AG08395 (cell line): ENCODE measurements around the gene C18orf32.
"Not testable (repeated sequence)": the region's sequence is repeated elsewhere in the genome, so short reads cannot be mapped to it uniquely, and the experiment has no call there.

Source experiments
- DNase-seq: peaks from one replicate; pipeline ENCODE4 v3.0.0; 2012; ENCODE audit warnings: mixed read lengths, low spot score

The C18orf32 gene

DNA sequence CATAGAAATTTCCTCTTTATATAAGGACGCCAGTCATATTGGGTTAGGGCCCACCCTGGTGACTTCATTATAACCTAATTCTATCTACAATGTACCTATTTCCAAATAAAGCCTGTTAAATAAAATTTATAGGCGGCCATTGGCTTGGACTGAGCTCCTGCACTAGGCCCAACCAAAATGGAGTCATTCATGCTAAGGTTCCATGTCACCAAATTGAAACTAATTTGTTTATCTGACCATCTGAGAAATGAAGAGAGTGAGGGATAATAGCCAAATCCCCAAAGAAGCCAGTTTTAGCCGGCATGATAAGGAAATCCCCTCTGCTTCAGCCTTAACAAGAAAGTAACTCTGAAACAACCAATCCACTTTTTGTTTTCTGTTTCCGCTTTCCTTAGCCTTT, 19.4 kb downstream of the C18orf32 start:
- DNase-seq, result no peak

DNA sequence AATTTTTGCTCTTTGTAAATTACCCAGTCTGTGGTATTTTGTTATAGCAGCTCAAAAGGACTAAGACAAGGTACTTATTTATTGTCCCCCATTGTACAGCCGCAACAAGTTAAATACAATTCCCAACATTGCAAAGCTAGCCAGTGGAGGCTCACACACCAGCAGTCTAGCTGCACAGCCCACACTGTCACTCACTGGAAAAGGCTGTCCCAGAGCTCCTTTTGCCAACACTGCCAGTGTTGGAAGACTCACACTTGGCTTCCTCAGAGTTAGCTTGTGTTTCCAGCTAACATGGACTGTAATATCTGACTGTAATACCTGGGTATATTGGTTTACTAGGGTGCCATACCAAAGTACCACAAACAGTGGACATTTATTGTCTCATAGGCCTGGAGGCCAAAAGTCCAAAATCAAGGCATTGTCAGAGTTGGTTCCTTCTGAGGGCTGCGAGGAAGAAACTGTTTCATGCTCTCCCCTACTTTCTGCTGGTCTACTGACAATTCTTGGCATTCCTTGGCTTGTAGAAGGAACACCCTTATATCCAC, 19.9 kb downstream of the C18orf32 start:
- no peak for DNase-seq

DNA sequence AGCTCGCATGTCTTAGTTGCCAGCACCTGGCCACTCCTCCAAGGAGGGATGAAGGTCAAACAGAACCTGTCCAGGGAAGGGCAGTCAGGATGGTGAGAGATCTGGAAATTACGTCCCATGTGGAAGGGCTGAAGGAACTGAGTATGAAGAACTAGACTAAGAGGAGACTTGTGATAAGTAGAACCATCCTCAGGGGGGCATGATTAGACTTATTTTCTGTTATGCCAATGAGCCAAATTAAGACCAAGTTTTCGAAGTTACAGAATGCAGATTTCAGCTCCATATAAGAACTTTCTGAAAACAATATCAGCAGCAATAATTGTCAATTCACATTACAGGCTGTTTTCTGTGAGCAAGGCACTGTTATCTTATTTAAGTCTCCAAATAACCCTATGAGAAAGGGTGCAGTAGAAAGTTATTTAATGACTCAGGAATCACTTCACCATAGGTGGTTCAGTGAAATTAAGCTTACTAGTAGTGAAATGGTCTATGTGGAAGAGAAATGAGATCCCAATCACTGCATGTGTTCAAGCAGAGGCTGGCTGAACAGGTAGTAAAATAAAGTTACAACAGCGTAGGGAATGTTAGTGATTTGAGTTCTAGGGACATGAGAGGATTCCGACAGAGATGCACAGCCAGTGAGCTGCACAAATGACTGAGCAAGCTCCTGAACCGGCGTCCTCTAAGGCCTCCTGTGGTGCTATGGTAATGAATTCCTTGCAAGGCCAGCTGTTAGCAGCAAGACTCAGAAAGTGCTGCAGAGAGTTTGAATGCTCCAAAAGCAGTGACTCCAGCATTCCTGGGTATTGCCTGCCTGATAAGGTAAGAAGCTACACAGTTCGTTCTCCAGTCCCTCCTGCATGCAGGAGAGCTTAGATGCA, 22.1 kb downstream of the C18orf32 start:
- DNase-seq, result no peak

DNA sequence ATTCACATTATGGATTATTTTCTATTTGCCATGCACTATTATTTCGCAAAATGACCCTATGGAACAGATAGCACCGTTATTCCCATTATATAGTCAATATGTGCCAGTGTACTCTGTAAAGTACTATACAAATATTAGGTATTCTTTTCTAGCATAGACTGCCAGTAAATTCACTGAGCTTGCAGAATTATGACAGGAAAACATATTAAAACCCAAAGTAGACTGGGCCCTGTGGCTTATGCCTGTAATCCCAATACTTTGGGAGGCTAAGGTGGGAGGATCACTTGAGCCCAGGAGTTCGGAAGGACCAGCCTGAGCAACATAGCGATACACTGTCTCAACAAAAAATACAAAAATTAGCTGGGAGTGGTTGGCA, 25.4 kb downstream of the C18orf32 start:
- no peak for DNase-seq

DNA sequence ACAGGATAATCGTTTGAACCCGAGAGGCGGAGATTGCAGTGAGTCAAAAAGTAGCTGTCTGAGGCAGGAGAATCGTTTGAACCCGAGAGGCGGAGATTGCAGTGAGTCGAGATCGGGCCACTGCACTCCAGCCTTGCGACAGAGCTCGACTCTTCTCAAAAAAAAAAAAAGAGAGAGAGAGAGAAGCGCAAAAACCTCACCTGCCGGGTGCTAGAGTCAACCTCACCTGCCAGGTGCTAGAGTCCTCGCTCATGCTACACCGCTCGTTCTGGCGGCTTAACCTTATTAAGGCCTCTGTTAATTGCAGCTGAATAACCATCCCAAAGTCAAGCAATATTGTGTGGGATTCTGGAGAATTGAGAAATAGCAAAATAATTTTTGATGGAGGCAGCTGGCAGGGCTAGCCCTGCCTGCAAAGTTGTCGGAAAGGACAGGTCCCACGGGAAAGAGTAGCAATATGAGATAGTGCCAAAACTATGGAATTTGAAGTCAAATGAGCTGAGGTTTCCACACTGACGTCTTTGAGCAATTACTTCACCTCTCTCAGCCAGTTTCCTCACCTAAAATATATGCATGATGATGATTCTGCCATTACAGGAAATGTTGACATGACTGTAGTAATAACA, 25.9 kb downstream of the C18orf32 start:
- DNase-seq, result no peak

DNA sequence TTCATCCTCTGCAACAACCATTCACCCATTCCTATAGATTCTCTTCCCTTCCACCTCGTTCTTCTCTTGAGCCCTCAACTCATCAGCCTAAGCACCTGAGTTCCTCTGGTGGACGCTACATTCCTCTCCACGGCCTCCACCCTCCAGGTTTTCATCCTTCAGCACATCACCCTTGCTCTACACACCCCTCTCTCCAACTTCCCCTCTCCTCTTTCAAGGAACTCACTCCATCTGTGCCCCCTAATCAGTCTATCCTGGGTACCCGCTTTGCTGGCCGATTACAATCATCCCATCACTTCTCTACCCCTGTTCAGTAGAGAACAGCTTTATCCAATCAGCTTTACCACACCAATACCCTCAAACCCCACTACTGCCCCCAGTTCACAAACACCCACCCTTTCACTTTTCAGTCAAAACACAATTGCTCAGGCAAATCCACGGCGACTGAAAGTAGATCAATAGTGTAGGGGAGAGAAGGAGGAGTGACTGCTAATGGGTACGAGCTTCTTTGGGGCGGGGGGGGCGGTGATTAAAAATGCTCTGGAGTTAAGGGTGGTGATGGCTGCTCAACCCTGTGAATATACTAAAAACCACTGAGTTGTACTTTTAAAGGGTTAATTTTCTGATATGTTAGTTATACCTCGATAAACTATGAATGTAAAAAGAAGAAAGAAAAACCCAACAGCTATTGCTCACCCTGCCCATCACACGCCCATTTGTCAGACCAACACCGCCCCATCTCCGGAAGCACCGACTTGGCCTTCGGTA, 27.4 kb downstream of the C18orf32 start:
- peak; percentile 40 for DNase-seq

DNA sequence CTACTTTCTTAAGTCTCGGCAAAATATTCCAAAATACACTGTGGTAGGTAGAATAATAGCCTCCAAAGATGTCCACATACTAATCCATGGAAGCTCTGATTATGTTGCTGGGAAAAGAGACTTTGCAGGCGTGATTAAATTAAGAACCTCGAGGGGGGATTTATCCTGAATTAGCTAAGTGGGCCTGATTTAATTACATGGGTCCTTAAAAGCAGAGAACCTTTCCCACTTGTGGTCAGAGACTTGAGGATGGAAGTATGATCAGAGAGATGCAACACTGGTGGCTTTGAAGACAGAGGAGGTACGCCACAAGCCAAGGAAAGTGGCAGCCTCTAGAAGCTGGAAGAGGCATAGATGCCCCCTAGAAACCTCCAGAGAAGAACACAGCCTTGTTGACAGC, 29.4 kb downstream of the C18orf32 start:
- DNase-seq, result no peak

- no peak for DNase-seq
These were observed 30.2 kb downstream of the C18orf32 start for GRCh38 chr18:49456794-49457193.

DNA sequence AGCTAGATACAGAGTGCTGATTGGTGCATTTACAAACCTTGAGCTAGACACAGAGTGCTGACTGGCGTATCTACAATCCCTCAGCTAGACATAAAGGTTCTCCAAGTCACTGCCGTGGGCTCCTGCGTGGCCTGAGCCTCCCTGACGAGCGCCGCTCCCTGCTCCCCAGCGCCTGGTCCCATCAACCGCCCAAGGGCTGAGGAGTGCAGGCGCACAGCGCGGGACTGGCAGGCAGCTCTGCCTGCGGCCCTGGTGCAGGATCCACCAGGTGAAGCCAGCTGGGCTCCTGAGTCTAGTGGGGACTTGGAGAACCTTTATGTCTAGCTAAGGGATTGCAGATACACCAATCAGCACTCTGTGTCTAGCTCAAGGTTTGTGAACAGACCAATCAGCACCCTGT, 34.5 kb downstream of the C18orf32 start:
- DNase-seq, result not testable (repeated sequence)

- DNase-seq, result peak; percentile 44
These were observed 39.0 kb downstream of the C18orf32 start for GRCh38 chr18:49447810-49448745.

DNA sequence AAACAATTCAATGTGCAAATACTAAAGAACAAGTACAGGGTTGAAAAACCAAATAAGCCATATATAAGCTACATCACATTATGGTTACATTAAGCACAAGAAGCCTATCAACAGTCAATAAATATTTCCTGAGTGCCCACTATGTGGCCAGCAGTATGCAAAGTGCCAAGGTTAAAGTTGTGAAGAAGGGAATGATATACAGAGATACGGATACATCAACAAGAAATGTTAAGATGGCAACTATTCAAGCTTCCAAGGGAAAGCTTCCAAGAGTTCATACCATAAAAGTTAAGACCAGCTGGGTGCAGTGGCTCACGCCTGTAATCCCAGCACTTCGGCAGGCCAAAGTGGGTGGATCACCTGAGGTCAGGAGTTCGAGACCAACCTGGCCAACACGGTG, 40.6 kb downstream of the C18orf32 start:
- no peak for DNase-seq

DNA sequence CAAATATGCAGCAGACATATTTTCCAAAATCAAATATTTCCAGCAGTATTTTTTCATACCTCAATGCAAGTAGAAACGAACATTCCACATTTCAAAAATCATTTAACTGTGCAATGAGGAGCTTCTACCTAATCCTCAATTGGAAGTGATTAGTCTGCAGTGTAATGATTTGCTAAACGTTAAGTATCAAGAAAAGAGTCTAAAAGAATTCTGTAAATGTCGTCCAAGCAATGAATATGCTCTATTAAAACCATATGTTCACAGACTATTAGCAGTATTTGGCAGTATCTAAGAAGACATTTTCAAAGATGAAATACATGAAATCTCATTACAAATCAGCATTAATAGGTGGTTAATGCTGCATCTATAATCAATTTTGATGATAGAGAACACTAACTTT, 42.5 kb downstream of the C18orf32 start:
- no peak for DNase-seq

DNA sequence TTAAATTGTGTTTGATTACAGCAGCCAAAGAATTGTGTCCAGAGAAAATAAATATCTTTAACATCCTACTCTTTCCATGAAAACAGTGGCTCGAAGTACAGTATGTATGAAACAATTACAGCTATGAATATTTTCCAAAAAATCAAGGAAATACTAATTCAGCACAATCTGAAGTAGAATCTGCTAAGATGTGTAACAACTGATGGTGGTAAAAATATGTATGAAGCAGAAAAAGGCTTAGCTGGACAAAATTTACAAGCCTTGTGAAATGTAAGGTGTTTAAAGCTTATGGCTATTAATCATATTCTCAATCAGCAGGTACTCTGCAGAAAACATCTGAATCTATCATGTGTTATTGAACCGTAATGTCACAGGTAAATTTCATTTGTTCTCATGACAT, 43.2 kb downstream of the C18orf32 start:
- no peak for DNase-seq

- no peak for DNase-seq
These were observed 45.6 kb downstream of the C18orf32 start for GRCh38 chr18:49441338-49441938.

GRCh38 chr18:49435170-49435569, 51.9 kb downstream of the C18orf32 start:
- no peak for DNase-seq

DNA sequence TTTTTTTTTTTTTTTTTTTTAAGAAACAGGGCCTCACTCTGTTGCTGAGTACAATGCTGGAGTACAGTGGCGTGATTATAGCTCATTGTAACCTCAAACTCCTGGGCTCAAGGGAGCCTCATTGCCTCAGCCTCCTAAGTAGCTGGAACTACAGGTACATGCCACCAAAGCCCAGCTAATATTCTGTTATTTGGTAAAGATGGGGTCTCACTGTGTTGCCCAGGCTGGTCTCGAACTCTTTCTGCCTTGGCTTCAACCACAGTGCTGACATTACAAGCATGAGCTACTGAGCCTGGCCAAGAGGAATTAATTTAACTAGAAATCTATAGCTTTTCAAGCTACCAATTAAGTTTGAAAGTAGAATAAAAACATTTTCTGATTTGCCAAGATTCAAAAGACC, 54.4 kb downstream of the C18orf32 start:
- DNase-seq, result no peak

DNA sequence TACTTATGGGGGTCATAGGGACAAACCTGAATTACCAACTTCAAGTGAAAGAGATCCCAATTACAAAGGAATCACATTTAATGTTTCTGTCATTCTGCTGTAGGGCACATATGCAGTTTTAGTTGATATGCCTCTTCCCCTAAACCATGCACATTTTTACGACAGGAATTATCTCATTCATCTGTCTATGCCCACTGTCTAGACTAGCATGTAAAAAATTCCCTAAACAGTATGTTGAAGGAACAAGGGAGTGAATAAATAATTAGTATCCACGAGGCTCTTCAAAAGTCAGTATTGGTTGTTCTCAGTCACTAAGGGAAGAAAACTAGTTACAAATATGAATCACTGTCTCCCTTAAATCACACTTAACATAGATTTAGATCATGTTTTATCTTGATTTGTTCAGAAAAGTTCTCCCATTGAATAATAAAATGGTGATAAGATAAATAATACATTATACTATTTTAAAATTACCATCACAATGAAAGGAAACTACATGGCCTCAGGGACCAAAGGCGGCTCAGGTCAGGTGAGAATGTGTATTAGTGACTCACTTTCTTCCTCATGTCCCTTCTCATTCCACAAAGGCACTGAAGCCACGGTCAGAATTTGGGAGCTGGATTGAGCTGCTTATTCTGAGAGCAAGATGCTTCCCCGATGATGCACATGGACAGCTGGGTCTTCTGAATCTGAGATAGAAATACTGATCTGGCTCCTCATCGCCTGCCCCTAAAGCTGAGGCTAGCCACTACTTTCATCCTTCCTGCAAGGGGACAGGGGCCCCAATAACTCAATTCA, 55.7 kb downstream of the C18orf32 start:
- DNase-seq, result no peak
